GM21825 (cell line): ENCODE results near the gene GUCY1B1.

Experiments
- ATAC-seq: cut with Tn5 transposase; IDR thresholded peaks from one replicate; pipeline ENCODE4 v1.9.1; 2021; ENCODE audit warnings: mild to moderate bottlenecking, moderate library complexity; ENCODE audit not compliant: unreplicated experiment

GUCY1B1 gene

DNA sequence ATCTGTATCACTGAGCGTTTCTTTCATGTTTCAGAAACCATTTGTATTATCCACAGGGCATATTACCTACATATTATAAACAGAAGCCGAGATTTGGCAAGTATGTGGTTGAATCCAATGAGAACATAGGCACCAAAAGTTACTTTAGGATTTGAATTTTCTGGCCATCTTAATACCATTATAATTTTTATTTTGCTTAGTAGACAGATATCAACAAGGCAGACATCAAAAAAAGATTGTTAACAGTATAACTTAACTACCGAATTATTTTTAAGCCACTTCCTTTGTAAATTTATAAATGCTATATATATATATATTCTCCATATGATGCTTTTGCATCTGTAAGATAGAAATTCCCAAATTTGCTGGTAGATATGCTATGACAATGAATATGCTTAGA, 2.2 kb downstream of the GUCY1B1 start:
- ATAC-seq: no peak

DNA sequence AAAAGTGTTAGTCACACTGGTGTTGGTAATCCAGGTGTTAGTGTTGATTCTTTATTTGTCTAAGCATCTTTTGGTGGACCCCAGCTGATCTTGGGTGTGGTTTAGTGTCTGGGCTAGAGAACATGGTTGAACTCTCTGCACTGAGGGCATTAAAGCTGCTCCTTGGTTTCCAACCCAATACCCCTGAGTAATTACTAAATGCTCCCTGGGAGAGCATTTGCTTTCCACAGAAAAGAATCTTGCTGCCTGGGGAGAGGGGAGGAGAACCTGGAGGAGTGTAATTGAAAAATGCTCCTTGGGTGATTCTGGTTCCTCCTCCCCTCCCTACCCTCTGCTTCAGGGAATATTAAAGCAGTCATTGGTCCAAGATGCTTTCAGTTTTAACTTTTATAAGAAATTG, 3.1 kb downstream of the GUCY1B1 start:
- no peak for ATAC-seq

DNA sequence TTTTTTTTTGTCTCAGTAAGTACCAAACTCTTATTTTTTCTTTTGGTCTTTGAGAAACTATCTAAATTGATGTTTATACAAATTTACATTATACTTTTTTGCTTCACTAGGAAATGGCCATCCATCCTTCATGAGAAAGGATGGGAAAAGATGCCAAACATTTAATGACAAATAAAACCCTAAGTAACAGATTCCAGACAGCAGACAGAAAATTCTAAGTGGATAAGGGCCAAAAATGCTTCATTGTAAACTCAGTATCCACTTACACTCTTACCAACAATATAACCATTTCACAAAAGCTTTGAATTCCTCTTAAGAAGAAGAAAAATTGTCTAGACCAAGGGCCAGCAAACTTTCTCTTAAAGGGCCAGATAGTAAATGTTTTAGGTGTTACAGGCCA, 3.5 kb downstream of the GUCY1B1 start:
- no peak for ATAC-seq

DNA sequence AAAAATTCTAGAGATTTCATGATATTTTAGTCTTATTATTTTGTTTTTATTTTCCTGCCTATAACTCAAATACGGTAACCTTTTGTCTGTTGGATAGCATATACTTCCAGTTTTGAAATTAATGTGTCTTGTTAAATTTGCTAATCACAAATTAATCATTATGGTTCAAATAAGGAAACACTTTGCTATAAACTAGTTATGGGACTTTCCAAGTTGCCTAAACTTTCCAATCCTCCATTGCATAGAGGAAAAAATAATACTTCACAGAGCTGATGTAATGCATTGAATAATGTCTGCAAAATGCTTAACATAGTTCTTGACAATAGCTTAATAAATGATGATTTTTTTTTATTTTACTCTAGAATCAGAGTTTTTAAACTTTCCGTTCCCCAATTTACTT, 4.7 kb downstream of the GUCY1B1 start:
- no peak for ATAC-seq

DNA sequence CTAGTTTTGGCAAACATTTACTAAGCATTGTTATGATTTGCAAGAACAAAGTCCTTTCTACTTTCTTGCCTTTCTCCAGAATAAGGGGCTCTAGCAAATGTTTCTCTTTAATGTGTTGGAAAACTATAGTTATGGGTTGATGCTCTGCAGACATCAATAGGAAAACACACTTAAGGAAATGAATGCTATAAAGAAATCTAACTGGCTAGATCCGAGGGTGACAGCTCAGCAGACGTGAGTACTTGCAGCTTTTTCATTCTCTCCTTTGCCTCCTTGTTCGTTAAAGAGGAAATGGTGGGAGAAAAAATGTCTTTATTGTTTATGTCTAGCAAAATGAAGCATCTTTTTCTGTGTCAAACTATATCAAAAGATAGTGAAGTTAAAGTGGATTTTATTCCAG, 6.3 kb downstream of the GUCY1B1 start:
- ATAC-seq: no peak

DNA sequence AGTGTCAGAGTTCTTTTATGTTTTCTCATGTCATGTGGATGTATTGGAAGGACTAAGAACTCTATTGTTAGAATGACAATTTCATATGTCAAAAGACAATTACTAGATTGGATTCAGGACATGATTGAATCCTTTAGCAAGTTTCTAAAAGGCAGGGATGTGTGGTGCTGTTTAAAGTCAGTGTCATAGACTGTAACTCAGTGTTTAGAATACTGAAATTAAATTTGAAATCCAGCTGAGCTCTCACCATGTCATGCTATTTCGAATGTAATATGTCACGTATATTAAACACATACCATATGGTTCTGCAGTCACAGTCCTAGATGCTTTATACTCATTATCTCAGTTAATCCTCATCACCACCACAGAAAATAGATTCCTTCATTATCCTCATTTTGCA, 7.8 kb downstream of the GUCY1B1 start:
- no peak for ATAC-seq

DNA sequence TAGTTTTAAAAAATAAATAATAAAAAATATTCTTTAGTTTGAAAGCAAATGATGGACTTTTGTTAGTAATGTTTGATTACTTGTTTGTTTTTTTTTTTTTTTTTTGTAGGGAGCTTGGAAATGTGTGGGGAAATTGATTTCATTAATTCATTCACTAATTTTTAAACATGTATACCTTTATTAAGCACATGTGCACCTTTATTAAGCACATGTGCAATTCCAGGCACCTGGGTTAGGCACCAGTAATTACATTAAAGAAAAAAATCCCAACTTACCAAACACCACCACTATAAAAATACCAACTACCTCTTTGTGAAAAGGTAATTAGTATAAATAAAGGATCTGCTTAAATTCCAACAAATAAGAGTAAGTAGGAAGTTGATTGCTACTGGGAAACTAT, 9.5 kb downstream of the GUCY1B1 start:
- no peak for ATAC-seq

DNA sequence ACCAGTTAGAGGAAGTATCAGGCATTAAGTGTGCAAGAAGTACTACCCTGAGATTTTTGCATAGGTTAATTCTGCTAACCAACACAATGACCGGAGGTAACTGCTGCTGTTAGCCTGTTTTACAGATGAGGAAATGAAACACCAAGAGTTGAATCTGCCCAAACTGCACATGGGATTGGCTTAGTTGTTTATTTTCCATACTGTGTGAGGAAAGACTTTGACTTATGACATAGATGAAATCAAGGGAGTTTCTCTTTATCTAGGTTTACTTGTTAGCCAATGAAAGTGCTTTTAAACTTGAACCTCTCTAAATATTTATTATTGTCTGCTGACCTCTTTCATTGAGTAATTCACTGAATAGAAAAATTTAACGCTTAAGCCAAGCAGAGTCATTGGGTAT, 10.3 kb downstream of the GUCY1B1 start:
- peak; percentile 63 for ATAC-seq

DNA sequence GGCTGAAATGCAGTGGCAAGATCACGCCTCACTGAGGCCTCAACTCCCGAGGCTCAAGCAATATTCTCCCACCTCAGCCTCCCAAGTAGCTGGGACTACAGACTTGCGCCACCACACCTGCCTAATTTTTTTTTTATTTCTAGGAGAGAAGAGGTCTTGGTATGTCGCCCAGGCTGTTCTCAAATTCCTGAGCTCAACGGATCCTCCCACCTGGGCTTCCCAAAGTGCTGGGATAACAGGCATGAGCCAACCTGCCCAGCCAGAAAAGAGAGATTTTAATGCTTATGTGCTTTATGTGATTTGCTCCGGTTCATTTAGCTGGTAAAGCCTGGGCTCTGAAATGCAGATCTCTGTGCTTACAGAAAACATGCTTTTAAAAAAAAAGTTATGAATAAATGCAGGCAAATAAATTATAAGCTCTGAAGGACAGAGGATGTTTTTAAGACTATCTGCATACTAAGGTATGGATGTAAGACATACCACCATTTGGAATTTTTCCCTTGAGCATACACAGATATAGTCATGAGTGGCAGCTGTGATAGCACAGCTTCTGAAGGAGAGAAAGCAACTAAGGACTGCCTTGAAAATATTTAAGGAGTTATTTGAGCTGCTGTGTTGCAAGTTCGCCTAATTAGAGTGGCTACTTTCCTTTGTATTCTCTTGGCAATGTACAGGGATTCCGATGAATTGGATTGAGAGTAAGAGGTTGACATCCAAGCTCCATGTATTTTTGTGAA, 13.8 kb downstream of the GUCY1B1 start:
- no peak for ATAC-seq

DNA sequence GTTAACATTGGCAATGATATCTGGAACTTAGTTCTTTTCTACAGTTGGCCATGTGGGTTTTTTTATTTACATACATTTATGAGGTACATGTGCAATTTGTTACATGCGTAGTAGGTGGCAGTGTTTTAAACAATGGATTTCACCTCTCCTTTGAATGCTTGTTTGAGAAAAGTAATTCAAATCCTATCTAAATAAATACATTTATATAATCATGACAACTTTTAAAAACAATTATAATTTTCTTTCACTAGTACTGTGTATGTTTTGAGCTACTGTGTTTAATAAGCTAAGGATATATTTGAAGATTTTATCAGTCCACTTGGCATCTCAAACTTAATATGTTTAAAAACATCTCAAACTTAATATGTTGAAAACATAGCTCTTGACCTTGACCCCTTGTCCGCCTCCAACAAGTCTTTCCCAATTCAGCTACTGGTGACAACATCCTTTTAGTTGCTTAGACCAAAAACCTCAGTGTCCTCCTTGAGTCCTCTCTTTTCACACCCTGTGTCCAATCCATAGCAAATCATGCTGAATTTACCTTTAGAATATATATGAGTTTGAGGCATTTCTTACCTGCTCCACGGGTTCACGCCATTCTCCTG, 14.5 kb downstream of the GUCY1B1 start:
- ATAC-seq: no peak

DNA sequence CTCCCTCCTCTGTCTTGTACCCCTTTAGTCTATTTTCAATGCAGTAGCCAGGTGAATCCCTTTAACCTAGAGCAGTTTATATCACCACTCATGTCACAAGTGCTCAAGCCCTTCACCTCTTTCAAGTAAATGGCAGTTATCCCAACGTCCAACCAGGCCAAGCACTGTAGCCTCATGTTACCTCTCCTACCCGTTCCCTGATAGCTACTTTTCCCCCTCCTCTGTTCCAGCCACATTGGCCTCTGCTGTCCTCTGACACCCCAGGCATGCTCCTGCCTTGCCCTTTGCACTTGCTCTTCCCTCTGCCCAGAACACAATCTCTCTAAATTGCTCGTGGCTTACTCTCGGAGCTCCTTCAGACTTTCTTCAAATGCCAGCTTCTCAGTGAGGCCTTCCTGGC, 15.2 kb downstream of the GUCY1B1 start:
- no peak for ATAC-seq

DNA sequence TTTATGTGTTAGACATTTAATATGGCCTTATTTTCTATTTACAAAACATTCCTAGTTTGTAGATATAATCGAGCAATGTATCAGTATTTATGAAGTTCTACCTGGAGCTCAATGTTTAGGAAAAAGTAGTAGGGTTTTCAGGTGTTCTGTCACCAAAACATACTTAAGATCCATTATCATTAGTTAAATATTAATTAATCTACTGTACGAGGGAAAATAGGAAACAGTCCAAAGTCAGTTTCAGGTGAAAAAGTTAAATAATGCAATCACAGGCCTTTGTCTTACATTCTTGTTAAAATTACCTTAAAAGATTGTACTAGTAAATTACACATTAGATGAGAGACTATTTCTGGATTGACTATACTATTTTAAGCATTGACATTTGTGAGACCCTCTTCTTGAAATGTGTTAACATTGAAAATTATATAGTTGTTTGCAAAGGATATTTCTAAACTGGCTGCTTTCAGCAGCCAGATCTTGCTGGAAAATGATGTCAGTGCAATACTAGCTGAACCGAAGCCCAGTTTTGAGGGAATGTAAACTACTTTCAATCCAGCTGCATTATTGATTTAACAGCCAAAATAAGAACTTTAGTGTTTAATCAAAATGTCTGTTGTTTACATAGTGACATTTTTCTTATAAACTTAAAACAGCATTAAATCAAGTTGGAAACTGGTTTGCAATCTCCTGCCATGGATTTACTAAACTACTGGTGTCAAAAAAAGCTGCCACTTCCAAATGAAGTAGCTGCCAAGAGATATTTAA, 19.3 kb downstream of the GUCY1B1 start:
- no peak for ATAC-seq

DNA sequence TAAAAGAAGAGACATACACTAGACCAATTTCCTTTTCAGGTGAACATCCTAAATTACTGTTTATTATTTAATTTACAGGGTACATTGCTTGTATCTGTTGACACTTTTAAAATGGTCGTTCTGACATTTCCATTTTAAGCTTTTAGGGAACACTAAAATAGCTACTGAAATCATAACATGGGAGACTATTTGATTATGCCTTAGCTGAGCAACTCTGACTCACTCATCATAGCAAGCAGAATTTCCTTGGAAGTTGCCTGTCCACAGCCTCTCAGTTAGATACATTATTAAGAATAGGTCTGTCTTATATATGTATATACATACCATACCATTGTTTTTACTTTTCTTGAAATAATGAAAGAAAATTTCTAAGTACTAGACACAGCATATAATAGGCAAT, 22.0 kb downstream of the GUCY1B1 start:
- no peak for ATAC-seq

DNA sequence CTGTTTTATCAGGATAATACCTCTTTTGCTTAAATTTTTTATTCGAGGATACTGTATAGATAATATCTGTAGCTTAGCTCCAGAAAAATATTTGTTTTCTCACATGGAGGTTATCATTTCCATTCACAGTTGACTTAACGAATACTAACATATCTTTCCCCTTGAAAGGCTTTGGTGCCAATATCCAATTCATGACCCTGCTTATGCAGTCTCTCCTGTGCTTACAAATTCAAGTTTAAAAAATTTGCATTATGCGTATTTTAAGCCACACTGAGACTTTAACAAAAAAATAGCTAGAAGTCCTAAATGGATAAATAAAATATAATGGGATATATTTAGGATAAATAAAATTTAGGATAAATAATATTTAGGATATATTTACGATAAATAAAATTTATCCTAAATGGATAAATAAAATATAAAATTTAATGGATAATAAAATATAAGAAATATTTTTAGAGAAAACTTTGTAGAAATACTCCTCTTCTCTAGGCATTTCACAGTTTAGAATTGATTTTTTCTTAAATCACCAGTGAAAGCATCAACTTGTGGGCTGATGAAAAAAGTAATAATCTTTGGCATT, 22.5 kb downstream of the GUCY1B1 start:
- no peak for ATAC-seq

DNA sequence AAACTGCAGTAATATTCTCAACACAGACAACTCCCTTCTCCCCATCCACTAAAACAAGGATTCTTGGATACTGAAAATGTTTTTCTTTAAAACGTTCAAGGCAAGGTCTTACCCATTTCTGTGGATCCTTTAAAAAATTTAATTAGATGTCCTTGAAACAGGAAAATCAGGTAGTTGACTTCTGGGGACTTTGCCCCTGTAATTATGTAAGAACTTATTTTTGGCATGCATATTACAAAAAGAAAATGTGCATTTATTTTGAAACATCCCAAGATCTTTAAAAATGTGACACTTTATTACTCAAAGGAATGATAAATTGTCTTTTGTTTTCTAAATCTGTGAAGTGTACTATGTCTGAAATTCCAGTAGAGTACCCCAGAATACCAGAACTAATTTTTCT, 25.8 kb downstream of the GUCY1B1 start:
- no peak for ATAC-seq

DNA sequence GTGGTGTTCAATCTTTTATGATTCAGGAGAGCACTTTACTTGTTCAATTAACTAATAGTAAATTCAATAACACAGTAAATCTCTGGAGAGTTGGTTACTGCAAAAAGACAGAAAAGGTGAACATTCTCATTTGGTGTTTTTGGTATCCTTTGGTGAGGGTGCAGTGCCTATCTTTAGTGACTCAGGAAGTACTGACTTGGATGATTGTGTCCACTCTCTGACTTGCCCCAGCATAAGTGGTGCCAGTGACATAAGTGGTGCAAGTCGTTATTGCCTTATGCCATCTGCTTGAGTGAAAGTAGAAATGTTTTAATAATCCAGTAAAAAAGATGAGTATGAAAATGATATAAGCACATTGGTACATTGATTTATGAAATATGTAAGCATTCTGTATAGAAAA, 27.0 kb downstream of the GUCY1B1 start:
- ATAC-seq: no peak

DNA sequence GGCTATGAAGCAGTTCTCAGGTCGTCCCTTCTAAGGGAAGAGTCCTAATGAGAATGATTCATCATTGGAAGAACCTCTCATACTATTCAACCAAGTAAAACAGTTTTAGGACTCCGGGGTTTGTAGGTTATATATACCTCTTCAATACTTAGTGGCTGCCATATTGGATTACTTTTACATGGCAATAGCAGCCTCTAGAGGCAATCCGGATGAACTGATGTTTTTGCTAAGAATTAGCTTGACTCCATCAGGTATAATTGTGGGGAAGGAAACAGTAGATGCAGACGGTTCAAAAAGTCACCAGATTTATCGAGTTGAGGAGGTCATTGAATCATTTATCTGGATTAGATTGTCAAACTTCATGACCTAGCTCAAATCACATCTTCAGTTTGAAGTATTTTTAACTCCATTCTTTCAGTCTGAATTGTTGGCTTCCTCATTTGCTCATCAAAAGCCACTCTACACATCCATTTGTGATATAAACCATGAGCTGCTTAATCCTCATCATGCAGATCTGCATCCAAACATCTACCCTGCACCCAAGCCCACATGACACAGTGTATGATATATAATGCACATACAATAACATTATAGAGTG, 28.4 kb downstream of the GUCY1B1 start:
- ATAC-seq: peak; percentile 97

DNA sequence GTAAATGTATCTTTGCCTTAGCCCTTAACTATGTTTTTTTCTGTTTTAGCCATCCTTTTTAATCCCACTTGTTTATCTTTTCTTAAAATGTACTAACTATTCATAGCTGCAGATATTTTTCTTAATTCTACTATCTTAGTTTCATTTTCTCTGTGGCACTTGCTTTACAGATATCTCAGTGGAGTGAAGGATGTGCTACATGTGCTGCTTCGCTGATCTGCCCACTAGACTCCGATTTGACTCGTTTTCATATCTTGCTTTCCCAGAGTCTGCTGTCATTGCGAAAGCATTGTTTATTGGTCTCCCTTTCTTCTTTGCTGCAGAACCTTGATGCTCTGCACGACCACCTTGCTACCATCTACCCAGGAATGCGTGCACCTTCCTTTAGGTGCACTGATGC, 30.6 kb downstream of the GUCY1B1 start:
- ATAC-seq: no peak

DNA sequence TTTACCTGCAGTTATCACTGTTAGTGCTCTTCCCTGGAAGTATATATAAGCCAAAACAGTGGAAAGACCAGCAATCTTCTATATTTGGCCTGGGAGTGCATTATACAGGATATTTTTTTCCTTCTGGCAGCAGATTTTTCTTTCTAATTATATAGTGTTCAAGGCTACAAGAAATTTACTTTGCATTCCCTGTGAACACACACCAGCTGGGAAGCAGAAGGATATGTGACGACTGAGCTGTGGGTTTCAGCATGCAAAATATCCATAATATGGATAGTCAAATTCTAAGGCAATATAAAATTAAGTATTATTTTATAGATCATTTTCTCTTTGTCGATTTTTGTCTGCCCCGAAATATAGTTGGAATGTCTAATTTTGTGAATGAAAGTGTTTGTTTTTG, 31.2 kb downstream of the GUCY1B1 start:
- no peak for ATAC-seq

DNA sequence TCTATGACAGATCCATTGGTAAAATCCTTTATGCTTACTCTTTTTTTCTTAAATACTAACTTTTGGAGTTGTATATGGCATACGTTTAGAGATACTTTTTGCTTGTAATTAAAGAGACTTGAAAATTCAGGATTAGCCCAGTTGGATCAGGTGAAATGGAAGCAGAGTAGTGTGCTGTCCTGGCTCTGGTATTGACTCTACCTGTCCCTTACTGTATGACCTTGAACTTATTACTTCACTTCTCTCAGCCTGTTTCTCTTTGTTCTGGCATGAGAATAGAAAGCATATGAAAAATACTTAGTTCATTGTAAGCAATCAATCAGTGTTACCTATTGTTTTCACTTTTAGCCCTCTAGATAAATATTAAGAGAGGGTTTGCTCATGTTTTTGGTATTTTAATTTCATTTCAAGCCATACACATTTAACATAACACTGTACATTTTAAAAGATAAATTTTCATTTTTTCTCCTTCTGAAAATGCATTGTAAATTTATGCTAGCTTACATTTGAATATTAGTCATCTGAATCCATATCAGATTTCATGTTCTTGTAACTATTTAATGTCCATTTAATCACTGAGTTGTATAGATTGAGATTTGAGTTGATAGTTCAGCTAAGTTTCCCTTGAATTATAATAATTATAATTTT, 35.9 kb downstream of the GUCY1B1 start:
- ATAC-seq: no peak

DNA sequence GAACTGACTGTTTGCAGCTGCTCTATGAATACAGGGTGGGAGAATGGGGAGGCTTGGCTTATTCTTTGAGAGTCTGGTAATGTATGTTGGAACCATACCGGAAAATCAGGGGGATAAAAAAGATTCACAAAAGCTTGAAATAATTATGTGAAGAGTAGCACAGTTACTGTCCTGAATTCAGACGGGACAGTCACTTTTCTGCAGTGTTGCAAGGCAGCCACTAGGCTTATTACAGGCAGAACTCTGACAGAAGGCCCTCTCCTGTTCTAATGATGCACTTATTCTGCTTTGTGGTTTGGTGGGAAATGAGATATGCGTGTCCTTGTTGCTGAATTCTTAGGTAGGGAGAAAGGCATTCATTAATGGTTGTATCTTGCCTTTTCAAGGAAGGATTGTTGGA, 37.2 kb downstream of the GUCY1B1 start:
- ATAC-seq: peak; percentile 75
